Measurements from ENCODE around the gene NAB2.
"Not testable (repeated sequence)": the region's sequence is repeated elsewhere in the genome, so short reads cannot be mapped to it uniquely, and the experiment has no call there.

Gene NAB2, protein sequence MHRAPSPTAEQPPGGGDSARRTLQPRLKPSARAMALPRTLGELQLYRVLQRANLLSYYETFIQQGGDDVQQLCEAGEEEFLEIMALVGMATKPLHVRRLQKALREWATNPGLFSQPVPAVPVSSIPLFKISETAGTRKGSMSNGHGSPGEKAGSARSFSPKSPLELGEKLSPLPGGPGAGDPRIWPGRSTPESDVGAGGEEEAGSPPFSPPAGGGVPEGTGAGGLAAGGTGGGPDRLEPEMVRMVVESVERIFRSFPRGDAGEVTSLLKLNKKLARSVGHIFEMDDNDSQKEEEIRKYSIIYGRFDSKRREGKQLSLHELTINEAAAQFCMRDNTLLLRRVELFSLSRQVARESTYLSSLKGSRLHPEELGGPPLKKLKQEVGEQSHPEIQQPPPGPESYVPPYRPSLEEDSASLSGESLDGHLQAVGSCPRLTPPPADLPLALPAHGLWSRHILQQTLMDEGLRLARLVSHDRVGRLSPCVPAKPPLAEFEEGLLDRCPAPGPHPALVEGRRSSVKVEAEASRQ

GRCh38 chr12:57088354-57089270, at the start of gene NAB2:
Gene NAB2, plus strand, starts transcription at chr12:57089114. Its CDS starts 158 bp downstream, at chr12:57089272.
- peak; percentile 97 for DNase-seq (ENCODE audit: low spot score)

DNA sequence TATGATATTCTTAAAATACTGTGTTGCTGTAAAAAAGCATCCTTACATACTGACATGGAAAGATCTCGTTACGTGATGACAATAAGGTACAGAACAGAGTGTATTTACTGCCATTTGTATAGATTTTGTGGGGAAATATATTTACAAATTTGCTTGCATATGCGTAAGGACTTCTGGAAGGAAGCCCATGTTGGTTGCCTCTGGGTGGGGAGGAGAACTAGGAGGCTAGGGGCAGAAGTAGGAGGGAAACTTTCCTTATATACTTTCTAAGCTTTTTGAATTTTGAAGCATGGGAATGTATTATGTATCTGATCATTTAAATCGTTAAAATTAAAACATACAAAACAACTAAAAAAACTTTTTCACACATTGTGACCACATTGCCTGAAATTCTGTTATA, 48.7 kb upstream of the NAB2 start:
- DNase-seq (ENCODE audit: low spot score) = no peak

DNA sequence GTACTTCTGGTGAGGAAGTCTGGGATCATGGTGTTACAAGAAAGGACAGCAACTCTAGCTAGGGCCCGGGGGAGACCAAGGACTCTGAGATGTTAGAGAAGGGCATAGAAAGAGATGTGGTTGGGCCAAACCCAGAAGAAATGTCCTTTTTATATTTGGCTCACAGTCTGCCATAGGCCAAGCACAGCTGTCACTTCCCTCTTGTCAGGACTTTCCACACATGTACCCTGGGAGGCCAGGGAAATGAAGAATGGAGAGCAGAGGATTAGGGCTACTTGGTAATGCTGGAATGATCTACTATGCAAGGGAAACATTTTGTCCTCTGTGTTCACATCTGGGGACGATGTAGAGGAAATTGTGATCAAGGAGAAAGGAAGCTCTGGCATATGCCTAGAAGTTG, 48.2 kb upstream of the NAB2 start:
- DNase-seq (ENCODE audit: low spot score) = no peak

GRCh38 chr12:57042695-57043094, 46.2 kb upstream of the NAB2 start:
- DNase-seq (ENCODE audit: low spot score) = no peak

- no peak for DNase-seq (ENCODE audit: low spot score)
Observed at GRCh38 chr12:57044468-57044867, 44.4 kb upstream of the NAB2 start.

GRCh38 chr12:57044889-57045288, 44.0 kb upstream of the NAB2 start:
- DNase-seq (ENCODE audit: low spot score) = no peak

DNA sequence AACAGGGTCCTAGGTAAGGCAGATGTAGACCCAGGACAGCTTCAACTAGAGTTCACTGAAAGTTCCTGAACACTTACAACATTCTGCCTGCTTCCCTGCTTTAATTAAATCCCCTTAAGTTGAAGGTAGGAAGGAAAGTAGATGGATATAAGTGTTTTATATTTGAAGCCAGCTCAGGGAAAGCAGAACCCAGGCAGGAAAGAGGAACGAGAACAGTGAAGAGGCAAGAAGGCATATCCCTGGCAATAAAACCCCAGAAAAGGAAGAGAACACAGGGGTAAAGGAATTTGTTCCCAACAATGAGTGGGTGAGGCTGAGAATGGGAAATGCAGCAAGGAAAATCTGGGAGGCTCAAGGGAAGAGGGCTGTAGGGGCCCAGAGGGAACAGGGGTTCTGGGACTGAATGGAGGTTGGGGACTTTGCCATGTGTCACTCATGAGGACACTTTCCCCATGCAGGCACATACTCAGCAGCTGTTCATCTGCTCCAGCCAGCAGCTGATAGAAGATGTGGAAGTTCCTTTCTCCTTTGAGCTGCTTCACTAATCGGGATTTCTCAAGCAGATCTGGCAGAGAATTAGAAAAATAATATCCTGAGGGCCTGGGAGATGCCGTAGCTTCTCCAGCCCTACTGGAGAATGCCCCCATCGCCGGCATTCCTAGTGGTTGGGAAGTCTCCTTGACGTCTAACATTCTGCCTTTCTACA, 42.7 kb upstream of the NAB2 start:
- no peak for DNase-seq (ENCODE audit: low spot score)

- DNase-seq (ENCODE audit: low spot score) = no peak
Observed at GRCh38 chr12:57046947-57047890, 41.7 kb upstream of the NAB2 start.

DNA sequence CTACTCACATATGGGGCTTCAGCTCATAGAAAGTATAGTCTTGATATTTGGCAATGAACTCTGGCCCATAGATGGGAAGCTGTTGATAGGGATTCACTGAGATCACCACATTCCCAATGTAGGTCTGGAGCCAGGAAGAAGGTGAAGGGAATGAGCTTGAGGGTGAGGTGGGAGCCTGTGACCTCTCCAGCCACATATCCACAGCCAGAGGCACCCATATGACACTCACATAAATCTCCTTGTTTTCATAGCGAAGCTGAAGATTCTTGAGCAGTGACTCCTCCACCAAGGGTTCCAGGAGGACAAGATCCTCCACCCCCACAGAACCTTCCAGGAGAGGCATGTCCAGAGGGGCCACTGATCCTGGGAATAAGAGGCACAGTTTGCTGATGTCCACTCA, 40.9 kb upstream of the NAB2 start:
- no peak for DNase-seq (ENCODE audit: low spot score)

DNA sequence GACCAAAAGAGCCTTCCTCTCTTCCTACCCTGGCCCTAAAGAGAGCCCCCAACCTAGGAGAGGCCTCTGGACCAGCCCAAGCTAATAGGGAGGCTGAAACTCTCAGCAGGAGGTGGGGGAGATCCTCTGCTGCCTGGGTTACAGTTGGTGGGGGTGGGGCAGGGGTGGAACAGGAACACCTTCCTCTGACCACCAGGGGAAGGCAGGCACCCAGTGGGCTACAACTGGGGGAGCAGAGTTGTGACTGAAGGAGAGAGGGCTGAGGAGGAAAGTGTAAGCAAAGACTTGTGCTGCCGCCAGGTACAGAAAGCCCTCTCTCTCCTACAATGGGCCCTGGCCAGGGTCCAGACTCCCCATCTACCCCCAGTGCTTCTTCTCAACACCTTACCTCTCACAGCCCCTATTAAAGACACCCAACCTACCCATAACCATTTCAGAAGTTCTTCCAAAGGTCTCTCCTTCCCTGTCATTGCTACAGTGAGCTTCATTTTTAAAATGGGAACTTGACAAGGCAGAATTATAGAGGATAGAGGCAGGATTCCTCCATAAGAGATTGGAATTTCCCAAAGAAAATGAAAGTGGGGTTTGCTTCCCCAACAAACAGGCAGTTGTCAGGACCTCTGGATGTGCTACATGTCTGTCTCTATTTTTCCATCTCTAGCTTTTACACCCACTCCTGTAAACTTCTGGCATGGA, 40.3 kb upstream of the NAB2 start:
- no peak for DNase-seq (ENCODE audit: low spot score)

DNA sequence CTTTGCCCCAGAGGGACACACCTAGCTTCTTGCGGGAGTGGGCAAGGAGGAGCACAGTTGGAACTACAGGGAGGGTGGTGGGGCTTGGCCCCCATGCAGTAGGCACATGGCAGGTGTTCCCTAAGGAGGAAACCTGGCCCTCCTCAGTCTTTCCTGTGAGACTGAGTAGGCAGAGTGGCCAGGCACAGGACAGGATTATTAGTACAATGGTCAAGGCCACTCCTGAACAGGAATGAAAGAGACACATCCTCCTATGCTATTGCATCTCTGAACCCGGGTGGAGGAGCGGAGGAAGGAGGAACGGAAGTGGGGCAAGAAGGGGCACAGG, 39.8 kb upstream of the NAB2 start:
- no peak for DNase-seq (ENCODE audit: low spot score)

GRCh38 chr12:57049890-57050289, 39.0 kb upstream of the NAB2 start, which contains the start of gene MYO1A:
Gene MYO1A, minus strand, starts transcription at chr12:57050129. Its CDS starts 1,806 bp downstream, at chr12:57048323.
- peak; percentile 52 for DNase-seq (ENCODE audit: low spot score)

DNA sequence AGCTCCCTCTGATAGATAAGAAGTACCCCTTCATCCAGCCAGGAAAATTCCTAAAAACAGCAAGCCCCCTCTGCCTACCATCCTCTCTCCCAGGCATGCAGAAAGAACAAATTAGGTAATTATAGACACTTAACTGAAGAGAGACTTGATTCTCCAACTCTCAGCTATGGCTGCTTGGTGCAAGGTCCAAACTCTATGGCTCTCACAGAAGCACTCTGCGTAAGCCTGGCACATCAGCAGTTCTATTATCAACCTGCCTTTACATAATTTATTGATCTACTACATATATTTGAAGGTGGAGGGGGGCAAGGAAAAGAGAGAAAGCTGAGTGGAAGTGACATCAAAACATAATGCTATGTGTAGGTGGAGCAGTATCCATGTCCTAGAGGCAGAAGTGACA, 37.9 kb upstream of the NAB2 start:
- DNase-seq (ENCODE audit: low spot score) = no peak

DNA sequence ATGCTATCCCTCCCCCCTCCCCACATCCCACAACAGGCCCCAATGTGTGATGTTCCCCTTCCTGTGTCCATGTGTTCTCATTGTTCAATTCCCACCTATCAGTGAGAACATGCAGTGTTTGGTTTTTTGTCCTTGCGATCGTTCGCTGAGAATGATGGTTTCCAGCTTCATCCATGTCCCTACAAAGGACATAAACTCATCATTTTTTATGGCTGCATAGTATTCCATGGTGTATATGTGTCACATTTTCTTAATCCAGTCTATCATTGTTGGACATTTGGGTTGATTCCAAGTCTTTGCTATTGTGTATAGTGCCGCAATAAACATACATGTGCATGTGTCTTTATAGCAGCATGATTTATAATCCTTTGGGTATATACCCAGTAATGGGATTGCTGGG, 35.8 kb upstream of the NAB2 start:
- not testable (repeated sequence) for DNase-seq (ENCODE audit: low spot score)

- DNase-seq (ENCODE audit: low spot score) = not testable (repeated sequence)
Observed at GRCh38 chr12:57053901-57054300, 35.0 kb upstream of the NAB2 start.

DNA sequence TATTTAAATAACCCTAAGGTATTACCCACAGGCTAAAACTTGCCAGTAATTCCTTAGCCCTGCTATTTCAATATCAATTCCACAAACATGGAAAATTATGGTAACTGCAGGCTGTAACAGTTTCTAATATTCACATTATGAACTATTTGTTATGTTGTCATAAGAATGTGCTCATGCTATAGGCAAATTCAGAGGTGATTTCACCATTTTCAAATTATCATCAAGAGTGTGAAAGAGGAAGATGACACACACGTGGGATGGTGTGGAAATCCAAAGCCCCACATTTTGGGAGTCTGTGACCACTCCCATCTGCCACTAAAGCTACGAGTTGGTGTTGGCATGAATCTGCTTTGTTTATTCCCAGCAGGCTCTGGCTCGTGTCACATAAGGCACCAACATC, 33.1 kb upstream of the NAB2 start:
- no peak for DNase-seq (ENCODE audit: low spot score)

- DNase-seq (ENCODE audit: low spot score) = no peak
Observed at GRCh38 chr12:57057067-57057751, 31.7 kb upstream of the NAB2 start.

DNA sequence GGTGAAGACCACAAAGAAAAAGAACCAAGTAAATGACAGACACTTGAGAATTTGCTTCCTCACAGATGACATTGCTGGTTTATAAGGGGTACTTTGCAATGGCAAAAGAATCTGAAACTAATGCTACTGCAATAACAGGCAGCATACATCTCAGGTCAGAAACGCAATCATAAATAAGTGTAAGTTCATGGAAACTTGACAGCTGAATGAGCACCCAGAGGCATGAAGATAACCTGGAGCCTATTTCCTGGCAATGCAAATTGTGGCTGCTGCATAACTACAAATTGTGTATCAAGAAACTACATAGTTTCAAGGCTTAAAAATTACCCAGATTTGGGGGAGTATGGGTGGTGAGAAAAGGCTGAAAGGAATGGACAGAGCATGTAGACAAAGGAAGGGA, 30.5 kb upstream of the NAB2 start:
- no peak for DNase-seq (ENCODE audit: low spot score)

DNA sequence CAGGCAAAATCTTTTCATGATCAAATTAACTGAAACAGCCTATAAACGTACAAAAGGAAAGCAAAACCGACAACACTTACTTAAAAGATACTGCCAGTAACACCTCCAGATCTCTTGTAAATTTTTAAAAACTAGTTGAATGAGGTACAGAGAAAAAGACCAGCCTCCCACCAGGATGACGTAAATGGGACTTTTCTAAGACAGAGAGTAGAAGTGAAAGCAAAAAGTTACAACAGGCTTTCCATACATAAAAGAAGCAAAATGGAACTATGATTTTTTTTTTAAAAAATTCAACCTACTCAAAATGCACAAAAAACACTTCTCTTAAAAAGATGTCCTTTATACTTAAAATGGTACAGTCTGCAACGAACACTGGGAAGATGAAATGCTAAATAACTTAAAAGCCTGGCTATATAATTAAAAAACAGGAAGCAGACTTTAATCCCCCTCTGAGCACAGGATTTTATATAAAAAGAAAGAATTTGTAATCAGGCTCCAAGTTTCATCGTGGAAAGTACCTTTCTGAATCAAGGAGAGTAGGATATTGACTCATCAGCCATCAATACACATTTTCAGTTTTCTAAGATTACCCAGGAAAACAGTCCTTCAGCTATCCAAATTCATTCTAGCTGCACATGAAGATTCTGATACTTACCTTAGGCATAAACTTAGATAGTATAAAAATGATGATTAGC, 24.8 kb upstream of the NAB2 start:
- no peak for DNase-seq (ENCODE audit: low spot score)
